HG02588 (cell line): ENCODE results near the gene DQX1.
"Not testable (repeated sequence)": the region's sequence is repeated elsewhere in the genome, so short reads cannot be mapped to it uniquely, and the experiment has no call there.

Experiments
- ATAC-seq: cut with Tn5 transposase; IDR thresholded peaks from one replicate; pipeline ENCODE4 v1.9.1; 2021; ENCODE audit warnings: mild to moderate bottlenecking, moderate library complexity; ENCODE audit not compliant: unreplicated experiment

DQX1 gene

DNA sequence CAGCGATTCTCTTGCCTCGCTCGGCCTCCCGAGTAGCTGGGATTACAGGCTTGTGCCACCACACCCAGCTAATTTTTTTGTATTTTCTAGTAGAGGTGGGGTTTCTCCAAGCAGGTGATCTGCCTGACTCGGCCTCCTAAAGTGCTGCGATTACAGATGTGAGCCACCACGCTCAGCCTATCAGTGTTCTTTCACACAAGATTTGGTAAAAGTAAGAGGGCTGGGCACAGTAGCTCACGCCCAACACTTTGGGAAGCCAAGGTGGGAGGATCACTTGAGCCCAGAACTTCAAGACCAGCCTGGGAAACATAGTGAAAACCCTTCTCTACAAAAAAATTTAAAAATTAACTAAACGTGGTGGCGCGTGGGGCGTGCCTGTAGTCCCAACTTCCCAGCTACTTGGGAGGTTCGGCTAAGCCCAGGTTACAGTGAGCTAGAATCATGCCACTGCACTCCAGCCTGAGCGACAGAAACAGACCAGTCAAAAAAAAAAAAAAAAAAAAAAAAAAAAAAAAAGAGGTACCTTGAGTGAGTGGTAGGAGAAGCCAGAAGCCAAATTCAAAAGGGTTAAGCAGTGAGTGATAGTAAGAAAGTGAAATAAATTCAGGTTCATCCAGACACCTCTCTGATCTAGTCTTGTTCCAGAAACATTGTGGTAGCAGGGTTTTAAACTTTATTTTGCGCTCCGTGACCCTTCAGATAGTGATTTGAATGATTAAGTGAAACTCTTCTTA lies 54.5 kb downstream of the DQX1 start:
- no peak for ATAC-seq

GRCh38 chr2:74470742-74471141 lies 55.3 kb downstream of the DQX1 start:
- ATAC-seq, result not testable (repeated sequence)
